HG02870 (cell line): ENCODE results near the gene TECTA.
A peak's percentile ranks its signal among the peaks of the same experiment; 100 is the strongest.

Experiments used
- ATAC-seq: cut with Tn5 transposase; IDR thresholded peaks from one replicate; pipeline ENCODE4 v1.9.1; 2021; ENCODE audit warnings: mild to moderate bottlenecking, moderate library complexity; ENCODE audit not compliant: unreplicated experiment

The TECTA gene, protein sequence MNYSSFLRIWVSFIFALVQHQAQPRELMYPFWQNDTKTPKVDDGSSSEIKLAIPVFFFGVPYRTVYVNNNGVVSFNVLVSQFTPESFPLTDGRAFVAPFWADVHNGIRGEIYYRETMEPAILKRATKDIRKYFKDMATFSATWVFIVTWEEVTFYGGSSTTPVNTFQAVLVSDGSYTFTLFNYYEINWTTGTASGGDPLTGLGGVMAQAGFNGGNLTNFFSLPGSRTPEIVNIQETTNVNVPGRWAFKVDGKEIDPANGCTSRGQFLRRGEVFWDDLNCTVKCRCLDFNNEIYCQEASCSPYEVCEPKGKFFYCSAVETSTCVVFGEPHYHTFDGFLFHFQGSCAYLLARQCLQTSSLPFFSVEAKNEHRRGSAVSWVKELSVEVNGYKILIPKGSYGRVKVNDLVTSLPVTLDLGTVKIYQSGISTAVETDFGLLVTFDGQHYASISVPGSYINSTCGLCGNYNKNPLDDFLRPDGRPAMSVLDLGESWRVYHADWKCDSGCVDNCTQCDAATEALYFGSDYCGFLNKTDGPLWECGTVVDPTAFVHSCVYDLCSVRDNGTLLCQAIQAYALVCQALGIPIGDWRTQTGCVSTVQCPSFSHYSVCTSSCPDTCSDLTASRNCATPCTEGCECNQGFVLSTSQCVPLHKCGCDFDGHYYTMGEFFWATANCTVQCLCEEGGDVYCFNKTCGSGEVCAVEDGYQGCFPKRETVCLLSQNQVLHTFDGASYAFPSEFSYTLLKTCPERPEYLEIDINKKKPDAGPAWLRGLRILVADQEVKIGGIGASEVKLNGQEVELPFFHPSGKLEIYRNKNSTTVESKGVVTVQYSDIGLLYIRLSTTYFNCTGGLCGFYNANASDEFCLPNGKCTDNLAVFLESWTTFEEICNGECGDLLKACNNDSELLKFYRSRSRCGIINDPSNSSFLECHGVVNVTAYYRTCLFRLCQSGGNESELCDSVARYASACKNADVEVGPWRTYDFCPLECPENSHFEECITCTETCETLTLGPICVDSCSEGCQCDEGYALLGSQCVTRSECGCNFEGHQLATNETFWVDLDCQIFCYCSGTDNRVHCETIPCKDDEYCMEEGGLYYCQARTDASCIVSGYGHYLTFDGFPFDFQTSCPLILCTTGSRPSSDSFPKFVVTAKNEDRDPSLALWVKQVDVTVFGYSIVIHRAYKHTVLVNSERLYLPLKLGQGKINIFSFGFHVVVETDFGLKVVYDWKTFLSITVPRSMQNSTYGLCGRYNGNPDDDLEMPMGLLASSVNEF (N-terminal part only)

GRCh38 chr11:121100943-121101342, at the start of gene TECTA:
Gene TECTA (plus strand): TSS chr11:121101243. CDS start chr11:121102666, 1,423 bp downstream.
- no peak for ATAC-seq

- no peak for ATAC-seq
Measured at GRCh38 chr11:121053244-121053643, 47.8 kb upstream of the TECTA start.

GRCh38 chr11:121054266-121054665, 46.8 kb upstream of the TECTA start:
- ATAC-seq = no peak

DNA sequence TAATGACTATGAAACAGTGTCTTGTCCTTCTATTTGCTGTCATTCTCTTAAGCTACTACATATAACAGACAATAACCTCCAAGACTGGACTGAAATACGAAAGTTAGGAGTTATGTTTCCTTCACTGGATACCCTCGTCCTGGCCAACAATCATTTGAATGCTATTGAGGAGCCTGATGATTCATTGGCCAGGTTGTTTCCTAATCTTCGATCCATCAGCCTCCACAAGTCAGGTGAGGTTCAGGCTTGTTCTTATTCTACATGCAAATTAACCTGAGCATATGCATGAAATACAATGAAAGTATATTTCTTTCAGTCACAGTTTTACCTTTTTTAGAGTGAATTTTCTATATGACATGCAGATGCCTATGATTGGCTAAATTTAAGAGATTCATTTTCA, 46.0 kb upstream of the TECTA start:
- ATAC-seq = no peak

GRCh38 chr11:121057922-121058321, 43.1 kb upstream of the TECTA start:
- peak; percentile 39 for ATAC-seq

GRCh38 chr11:121058941-121059340, 42.1 kb upstream of the TECTA start:
- ATAC-seq = no peak

DNA sequence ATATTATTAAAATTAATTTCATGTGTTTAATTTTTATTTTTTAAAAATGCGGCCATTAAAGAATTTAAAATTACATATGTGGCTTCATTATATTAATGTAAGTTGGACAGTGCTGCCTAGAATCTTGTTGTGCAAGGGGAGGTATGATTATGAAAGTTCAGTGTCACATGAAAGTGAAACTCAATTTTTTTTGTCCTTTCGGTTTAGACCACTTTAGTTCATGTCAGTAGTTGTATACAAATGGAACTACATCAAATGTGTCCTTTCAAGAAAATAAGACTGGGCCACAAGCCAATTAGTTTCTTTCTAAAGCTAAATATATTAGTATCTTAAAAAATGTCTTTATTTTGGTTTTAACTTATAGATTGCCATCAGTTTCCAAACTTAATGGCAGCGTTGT, 41.4 kb upstream of the TECTA start:
- peak; percentile 93 for ATAC-seq

- ATAC-seq = no peak
Measured at GRCh38 chr11:121063728-121064127, 37.3 kb upstream of the TECTA start.

DNA sequence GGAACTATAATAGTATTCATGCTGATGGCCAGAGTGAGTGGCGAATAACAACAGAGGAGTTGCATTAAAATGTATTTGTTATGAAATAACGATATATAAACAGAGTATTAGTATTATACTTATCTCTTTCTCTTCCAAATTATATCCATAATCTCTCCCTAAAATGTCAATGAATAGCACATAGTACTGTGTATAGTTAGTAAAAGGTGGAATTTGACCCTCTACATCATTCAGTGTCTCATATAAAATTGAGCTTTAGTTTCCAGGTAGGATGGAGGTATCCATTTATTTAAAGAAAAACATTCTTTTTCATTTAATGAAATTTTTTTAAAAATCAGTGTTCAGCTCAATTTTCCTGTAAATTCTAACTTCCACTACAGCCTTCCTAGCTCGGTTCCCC, 34.4 kb upstream of the TECTA start:
- no peak for ATAC-seq

DNA sequence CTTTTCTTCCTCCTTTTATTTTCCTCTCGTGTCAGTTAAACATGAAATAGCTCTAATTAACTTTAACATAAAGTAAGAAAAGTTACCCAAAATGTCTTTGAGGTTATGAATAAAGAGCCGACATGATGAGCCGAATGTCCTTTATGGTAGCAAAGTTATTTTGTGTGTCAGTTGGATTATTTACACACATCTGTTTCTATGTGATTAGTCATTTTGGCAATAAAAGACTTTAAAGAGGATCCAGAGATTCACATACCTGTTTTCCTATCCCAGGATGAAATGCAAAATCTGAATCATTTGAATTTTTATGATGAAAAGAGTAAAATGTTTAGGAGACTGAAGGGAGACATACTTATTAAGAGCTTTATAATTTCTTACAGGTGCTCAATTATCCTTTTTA, 34.0 kb upstream of the TECTA start:
- ATAC-seq = no peak

DNA sequence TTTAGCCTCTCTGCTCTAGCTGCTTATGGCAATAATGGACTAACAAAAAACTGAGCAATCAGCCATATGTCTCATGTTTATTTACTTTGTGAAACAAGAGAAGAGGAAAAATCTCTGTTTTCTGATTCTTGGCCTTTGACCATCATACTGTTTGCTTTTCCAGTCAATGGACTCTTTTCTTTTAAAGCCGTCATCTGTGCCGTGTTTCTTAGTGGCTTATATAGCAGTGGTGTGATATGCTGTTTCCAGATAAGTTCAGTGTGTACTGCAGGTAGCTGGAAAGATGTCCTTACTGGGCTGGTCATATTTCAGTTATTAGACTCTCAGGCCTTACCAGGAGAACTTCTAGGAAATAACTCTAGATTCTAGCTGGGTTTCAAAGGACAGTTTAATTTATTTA, 33.6 kb upstream of the TECTA start:
- ATAC-seq = no peak

DNA sequence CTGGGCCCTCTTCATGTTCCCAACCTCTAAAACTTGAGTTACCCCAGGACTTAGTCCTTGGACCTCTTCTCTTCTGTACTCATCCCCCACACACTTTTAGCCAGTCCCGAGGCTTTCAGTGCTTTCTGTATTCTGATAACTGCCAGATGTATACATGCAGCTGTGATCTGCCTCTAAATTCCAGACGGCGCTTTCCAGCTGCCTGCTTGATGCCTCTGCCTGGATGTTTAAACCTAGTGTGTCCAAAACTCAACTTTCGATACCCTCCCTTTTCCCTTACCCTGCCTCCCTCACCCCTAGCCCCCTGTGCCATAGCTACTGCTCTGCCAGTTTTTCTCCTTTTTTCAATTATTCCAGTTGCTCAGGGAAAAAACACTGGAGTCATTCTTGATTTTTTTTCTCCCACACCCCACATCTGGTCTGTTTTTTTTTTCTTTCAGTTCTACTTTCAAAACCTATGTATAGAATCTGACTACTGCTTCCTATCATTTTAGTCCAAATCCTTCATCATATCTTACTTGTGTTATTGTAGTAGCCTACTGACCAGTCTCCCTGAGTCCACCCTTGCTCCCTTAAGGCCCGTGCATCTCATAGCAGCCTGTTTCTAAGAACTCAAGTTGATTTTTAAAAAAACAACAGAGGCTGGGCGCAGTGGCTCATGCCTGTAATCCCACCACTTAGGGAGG, 32.9 kb upstream of the TECTA start:
- ATAC-seq = no peak

- no peak for ATAC-seq
Measured at GRCh38 chr11:121068787-121069186, 32.3 kb upstream of the TECTA start.

GRCh38 chr11:121070951-121071845, 29.8 kb upstream of the TECTA start:
- no peak for ATAC-seq

GRCh38 chr11:121071846-121072450, 29.1 kb upstream of the TECTA start:
- no peak for ATAC-seq

DNA sequence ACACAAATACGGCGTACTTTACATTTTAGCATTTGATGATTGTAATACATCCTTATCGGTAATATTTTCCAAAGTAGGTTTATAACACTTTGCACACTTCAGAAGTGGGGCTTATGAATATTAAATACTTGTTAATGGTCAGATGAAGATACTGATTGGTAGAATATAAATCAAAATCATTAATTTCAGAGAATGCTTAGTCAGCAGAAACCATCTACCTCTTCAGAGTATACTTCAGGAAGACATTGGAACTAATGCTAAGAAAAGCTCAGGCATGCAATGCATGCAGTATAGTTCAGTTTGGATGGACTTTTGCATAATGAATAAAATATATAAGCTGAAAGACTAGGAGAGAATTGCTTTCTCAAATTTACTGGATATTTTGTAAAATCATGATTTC, 19.7 kb upstream of the TECTA start:
- no peak for ATAC-seq

- no peak for ATAC-seq
Measured at GRCh38 chr11:121082219-121082618, 18.8 kb upstream of the TECTA start.

- ATAC-seq = no peak
Measured at GRCh38 chr11:121082670-121083069, 18.4 kb upstream of the TECTA start.

DNA sequence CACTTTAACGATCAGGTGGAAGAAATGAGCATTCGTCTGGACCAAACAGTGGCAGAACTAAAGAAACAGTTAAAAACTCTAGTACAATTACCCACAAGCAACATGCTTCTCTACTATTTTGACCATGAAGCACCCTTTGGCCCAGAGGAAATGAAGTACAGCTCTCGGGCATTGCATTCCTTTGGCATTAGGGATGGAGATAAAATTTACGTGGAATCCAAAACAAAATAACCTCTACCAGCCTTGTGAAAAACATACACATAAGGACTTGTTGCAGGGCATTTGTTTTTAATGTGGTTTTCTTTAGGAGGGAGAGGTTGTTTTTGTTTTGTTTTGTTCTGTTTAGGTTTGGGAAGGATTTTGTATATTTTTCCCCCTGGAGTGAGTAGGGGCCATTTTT, 14.2 kb upstream of the TECTA start:
- ATAC-seq = no peak
